Activated CD8-positive, alpha-beta memory T cell treated with anti-CD3 and anti-CD28 coated beads for 24 hours (primary cell): Measurements from ENCODE around the gene PDE8A.
A peak's percentile ranks its signal among the peaks of the same experiment; 100 is the strongest.
"Not testable (repeated sequence)": the region's sequence is repeated elsewhere in the genome, so short reads cannot be mapped to it uniquely, and the experiment has no call there.

Source experiments
- DNase-seq: peaks from one replicate; pipeline ENCODE4 v3.0.0-alpha.2; 2020

Gene PDE8A

GRCh38 chr15:85139391-85139790, 157.7 kb downstream of the PDE8A start:
- DNase-seq: no peak

DNA sequence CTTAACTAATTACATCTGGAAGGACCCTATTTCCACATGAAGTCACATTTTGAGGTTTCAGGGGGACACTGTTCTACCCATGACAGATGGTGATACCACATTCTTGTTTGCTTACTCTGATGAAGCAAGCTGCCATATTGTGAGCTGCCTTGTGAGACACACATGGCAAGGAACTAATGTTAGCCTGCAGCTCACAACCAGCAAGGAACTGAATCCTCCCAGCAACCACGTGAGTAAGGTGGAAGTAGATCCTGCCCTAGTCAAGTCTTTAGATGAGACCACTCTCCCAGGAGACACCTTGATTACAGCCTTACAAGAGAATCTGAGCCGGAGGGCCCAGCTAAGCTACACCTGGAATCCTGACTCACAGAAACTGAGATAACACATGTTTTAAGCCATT, 160.1 kb downstream of the PDE8A start:
- DNase-seq: no peak

- DNase-seq: no peak
Observed at GRCh38 chr15:85142312-85142711, 160.7 kb downstream of the PDE8A start.

- no peak for DNase-seq
Observed at GRCh38 chr15:85149465-85150129, 167.9 kb downstream of the PDE8A start.

DNA sequence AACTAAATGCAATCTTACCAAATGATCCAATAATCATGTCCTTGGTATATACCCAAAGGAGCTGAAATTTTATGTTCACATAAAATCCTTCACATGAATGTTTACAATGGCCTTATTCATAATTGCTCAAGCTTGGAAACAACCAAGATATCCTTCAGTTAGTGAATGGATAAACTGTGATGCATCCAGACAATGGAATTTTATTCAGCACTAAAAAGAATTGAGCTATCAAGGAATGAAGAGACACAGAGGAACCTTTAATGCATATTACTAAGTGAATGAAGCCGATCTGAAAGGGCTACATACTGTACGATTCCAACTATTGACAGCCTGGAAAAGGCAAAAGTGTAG, 168.4 kb downstream of the PDE8A start:
- DNase-seq: no peak

DNA sequence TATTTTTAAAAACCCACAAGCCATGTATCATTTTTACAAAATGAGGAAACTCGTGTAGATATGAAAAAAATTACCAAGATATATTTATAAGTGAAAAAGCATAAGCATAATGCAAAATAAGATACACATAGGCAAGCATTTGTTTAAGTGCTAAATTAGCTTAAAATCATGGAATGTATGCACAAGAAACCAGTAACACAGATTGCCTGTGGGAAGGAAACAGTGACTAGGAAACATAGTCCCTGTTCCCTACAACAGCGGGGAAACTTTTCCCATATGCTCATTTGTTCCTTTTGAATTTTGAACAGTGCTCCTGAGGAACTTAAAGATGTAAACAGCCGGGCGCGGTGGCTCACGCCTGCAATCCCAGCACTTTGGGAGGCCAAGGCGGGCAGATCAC, 169.5 kb downstream of the PDE8A start:
- DNase-seq: no peak

- DNase-seq: no peak
Observed at GRCh38 chr15:85151861-85152260, 170.2 kb downstream of the PDE8A start.

- DNase-seq: no peak
Observed at GRCh38 chr15:85154061-85154460, 172.4 kb downstream of the PDE8A start.

- no peak for DNase-seq
Observed at GRCh38 chr15:85155360-85155759, 173.7 kb downstream of the PDE8A start.

- DNase-seq: no peak
Observed at GRCh38 chr15:85155857-85156256, 174.2 kb downstream of the PDE8A start.

DNA sequence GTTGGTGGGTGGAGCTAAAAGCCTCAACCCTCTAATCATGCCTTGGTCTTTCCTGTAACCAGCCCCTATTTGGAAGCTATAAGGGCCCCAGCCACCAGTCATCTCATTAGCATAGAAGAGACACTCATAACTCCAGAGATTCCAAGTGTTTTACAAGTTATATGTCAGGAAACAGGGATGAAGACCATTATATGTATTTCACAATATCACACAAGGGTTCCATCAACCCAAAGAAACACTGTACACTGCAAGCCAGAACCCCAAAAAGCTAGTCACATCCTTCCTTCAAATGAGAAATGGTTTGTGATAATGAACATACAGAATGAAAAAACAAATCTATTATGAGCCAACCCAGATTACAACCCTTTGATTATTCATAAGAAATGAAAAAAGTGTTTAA, 175.7 kb downstream of the PDE8A start:
- no peak for DNase-seq

DNA sequence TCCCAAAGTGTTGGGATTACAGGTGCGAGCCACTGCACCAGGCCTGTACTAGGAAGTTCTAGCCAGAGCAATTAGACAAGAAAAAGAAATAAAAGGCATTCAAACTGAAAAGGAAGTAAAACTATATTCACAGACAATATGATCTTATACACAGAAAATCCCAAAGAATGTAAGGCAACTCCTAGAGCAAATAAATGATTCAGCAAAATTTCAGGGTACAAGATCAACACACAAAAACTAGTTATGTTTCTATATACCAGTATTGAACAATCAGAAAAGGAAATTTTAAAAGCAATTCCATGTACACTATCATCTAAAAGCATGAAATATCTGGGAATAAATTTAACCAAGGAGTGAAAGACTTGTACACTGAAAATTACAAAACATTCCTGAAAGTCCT, 180.6 kb downstream of the PDE8A start:
- DNase-seq: no peak

DNA sequence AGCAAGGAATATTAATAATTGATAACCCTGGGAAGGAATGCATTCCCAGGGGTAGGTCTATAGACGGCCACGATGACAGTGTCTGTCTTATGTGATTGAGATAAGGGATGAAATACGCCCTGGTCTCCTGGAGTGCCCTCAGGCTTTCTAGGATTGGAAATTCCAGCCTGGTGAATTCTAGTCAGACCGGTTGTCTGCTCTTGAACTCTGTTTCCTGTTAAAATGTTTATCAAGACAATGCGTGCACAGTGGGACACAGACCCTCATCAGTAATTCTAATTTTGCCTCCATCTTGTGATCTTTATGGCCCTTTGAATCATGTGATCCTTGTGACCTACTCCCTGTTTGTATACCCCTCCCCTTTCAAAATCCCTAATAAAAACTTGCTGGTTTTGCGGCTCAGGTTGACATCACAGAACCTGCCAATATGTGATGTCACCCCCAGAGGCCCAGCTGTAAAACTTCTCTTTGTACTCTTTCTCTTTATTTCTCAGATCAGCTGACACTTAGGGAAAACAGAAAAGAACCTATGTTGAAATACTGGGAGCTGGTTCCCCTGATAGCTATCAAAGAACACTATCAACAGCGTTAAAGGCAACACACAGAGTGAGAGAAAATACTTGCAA, 183.3 kb downstream of the PDE8A start:
- DNase-seq: no peak

DNA sequence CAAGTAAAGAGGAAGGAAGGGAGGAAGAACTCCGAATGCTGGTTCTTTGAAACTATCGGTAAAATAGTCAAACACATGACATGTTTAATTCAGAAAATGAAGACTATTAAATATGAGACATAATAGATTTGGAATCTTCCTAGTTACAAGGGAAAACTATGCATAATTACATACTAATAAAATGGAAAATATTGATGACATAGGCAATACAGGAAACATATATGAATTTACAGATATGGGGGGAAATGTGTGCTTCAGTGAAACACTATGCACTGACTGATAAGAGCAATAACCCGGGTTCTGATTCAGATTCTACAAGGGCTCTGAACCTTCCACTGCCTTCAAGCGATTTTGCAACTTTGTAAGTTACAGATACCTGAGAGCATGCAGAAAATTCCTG, 185.9 kb downstream of the PDE8A start:
- DNase-seq: no peak

DNA sequence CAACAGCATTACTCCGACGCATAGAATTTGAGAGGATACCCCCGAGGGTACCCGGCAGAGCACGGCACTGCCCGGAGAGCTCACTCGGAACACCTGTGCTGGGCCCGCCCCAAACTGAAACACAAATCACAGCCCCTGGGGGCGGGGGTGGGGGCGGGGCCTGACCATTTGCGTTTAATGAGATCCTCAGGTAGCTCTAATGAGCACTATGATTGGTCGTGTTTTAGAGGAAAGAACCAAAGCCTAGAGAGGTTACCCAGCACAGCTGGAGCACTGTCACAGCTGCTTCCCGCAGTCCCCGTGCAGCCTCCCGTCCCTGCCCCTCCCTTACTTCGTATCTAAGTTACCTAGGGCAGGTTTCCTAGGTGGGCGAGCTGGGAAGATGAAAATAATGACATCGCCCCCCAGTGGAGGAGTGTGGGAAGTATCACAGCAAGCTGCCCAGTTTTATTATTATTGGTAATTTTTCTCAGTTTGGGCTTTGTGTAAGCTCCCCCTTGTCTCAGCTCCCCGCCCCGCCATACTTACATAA, 187.1 kb downstream of the PDE8A start:
- DNase-seq: peak; percentile 67

DNA sequence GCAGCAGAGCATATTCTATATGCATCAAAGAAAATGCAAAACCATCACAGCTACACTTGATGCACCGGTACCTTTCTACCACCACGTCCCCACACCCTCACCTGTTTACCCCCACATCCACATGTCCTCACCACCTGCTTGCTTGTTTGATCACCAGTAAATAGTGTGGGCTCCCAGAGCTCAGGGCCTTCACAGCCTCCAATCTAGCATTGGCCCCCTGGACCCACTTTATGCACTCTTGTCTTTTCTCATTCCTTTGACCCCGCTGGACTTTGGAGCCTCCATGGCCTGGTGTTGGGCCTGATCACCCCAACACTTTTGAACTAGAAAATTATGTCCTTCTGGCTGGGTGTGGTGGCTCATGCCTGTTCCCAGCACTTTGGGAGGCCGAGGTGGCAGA, 190.1 kb downstream of the PDE8A start:
- DNase-seq: no peak

- no peak for DNase-seq
Observed at GRCh38 chr15:85172846-85173490, 191.3 kb downstream of the PDE8A start.

- not testable (repeated sequence) for DNase-seq
Observed at GRCh38 chr15:85173630-85174029, 192.0 kb downstream of the PDE8A start.

GRCh38 chr15:85174521-85174920, 192.9 kb downstream of the PDE8A start:
- DNase-seq: no peak

DNA sequence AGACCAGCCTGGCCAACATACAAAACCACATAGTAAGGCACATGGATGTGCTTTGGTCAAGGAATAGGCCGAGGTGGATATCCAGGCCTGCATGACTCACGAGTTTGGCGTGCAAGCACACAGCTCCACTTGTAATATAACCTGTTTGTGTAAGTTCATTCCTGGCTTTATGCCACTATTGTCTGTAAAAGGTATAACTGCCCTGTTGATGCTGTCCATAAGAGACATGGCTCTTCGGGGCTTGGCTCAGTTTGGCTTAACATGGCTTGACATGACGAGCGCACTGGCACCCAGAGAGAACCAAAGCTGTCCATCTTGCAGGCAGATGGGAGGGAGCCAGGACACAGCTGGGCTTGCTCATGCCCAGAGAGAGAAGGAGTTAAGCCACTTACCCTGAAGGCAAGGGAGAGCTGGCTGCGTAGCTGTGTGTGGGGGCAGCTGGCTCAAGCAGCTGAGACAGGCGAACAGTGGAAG, 195.4 kb downstream of the PDE8A start:
- DNase-seq: not testable (repeated sequence)

GRCh38 chr15:85178308-85178707, 196.7 kb downstream of the PDE8A start:
- DNase-seq: no peak

DNA sequence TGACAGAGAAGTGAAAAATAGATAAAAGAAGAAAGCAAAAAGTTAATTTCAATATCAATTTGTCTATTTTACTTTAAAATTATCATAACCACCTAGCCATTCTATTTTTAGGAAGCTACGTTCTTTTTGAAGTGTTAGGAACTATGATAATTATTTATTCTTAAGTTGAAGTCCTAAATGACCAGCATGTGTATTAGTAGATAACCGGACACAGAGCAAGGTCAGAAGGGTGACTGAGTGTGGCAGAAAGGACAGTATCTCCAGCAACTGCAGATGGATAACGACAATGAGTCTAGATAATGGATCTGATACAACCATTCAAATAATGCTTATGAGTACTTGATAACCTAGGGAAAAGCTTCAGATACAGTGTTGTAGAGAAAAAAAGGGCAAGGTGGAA, 198.0 kb downstream of the PDE8A start:
- DNase-seq: no peak

DNA sequence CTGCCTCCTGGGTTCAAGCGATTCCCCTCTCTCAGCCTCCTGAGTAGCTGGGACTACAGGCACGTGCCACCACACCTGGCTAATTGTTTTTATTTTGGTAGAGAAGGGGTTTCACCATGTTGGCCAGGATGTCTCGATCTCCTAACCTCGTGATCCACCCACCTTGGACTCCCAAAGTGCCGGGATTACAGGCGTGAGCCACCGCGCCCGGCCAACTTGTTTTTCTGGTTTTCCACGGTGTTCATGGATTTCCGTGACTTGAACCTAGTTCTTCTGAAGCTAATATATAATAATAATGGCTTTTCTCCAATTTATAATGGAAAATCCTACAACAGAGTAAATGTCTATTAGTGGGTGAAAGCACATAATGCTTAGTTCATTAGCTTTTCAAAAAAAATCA, 203.7 kb downstream of the PDE8A start:
- DNase-seq: not testable (repeated sequence)

- not testable (repeated sequence) for DNase-seq
Observed at GRCh38 chr15:85188171-85188577, 206.5 kb downstream of the PDE8A start.
